ENCODE data around the gene HPCAL1.

GRCh38 chr2:10395893-10396292 lies 93.2 kb downstream of the HPCAL1 start:
- no peak for TF ChIP-seq CTCF (IDR thresholded peaks at IDR 0.05)
- no peak for TF ChIP-seq EZH2 (IDR thresholded peaks at IDR 0.05; ENCODE audit: borderline replicate concordance, insufficient read depth, low read depth, low read length, poor library complexity, severe bottlenecking)
